Left hindlimb (tissue), 1 donor: ENCODE data around the gene PPFIA4.
"Not testable (repeated sequence)": the region's sequence is repeated elsewhere in the genome, so short reads cannot be mapped to it uniquely, and the experiment has no call there.

Experiments
- DNase-seq: peaks from one replicate; pipeline ENCODE4 v3.0.0-alpha.2; 2018

Gene PPFIA4

GRCh38 chr1:203026031-203026665 lies at the start of gene PPFIA4:
TSS of gene PPFIA4 (plus strand) at chr1:203026491. CDS start at chr1:203039009, 12,518 bp downstream.
- peak; percentile 93 for DNase-seq

GRCh38 chr1:202976633-202977032 lies 49.7 kb upstream of the PPFIA4 start:
- no peak for DNase-seq

DNA sequence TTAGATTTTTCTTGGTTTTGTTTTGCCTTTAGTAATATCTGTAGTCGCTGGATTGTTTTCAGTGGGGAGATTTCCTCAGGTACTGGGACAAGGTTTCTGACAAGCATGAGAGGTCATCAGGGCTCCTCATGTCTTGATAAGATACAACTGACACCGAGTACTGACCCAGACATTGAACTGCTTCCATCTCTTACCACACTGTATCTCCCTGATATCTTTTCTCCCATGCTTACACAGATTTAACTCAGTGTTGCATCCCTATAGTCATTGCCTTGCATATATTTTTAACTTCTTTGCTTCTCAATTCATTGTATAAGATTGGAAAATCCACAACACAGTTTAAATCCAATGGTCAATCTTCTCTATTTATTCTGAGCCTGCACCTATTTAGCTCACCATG lies 46.8 kb upstream of the PPFIA4 start:
- DNase-seq, result no peak

- DNase-seq, result no peak
These were observed 44.4 kb upstream of the PPFIA4 start for GRCh38 chr1:202981939-202982338.

DNA sequence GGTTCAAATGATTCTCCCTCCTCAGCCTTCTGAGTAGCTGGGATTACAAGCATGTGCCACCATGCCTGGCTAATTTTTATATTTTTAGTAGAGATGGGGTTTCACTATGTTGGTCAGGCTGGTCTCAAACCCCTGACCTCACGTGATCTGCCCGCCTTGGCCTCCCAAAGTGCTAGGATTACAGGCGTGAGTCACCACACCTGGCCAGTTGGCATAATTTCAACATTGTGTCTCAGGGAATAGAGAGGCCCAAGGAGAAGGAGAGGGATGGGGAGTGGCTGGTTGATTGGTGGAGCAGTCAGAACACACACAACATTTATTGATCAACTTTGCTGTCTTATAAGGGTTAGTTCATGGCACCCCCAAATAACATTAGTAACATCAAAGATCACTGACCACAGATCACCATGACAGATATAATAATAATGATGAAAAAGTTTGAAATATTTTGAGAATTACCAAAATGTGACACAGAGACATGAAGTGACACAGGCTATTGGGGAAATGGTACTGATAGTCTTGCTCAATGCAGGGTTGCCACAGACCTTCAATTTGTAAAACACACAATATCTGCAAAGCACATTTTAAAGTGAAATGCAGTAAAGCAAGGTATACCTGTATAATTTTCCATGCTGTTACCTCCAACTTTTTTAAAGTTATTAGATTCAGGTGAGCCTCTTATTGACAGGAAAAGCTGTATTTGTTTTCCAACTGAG lies 43.4 kb upstream of the PPFIA4 start:
- DNase-seq, result no peak

GRCh38 chr1:202986120-202986519 lies 40.2 kb upstream of the PPFIA4 start:
- DNase-seq, result not testable (repeated sequence)

GRCh38 chr1:202987255-202987654 lies 39.0 kb upstream of the PPFIA4 start:
- no peak for DNase-seq

DNA sequence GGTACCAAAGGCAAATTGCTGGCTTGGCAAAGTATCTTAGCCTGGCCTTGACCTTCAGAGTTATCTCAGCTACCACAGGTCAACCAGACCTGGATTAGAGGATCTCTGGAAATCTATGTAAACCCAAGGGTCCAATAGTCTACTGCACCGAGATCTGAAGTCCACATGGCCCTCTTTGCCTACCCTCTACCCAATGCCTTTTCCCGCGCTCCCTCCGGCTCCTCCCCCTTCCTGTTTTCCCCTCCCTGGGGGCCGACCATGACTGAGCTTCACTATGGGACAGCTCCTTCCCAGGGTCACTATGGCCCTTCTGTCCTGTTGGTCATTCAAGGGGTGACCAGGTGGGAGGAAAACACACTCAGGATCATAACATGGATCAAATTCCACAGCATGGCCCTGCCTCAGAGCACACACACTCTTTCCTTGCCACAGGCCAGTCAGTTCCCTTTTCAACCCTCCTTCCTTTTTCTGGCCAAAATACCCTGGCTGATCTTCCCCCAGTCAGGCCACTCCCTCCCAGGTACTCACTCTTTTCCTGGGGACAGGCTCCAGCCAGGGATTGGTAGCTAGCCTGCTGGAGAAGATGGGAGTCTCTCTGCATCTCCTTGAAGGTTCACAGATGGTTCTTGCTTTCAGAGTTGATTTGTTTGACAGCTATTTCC lies 38.2 kb upstream of the PPFIA4 start:
- no peak for DNase-seq

GRCh38 chr1:202989879-202990278 lies 36.4 kb upstream of the PPFIA4 start:
- no peak for DNase-seq

DNA sequence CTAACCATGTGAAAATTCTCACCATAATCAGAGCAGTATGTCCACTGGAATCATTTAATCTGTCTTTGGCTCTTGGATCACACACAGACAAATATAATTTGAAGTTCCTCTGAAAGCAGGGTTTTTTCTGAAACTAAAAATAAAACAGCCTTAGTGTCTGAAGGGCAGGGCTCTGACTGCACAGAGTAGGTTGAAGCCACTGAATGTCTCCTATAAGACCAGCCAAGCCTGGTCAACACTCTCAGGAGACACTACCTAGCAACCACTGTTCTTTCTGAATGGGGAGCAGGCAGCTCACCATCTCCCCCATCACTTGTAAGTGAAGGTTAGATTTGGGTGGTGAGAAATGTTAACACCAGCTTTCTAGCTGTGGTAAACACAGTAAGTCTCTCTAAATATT lies 35.2 kb upstream of the PPFIA4 start:
- DNase-seq, result no peak

- DNase-seq, result no peak
These were observed 31.5 kb upstream of the PPFIA4 start for GRCh38 chr1:202994756-202995155.

DNA sequence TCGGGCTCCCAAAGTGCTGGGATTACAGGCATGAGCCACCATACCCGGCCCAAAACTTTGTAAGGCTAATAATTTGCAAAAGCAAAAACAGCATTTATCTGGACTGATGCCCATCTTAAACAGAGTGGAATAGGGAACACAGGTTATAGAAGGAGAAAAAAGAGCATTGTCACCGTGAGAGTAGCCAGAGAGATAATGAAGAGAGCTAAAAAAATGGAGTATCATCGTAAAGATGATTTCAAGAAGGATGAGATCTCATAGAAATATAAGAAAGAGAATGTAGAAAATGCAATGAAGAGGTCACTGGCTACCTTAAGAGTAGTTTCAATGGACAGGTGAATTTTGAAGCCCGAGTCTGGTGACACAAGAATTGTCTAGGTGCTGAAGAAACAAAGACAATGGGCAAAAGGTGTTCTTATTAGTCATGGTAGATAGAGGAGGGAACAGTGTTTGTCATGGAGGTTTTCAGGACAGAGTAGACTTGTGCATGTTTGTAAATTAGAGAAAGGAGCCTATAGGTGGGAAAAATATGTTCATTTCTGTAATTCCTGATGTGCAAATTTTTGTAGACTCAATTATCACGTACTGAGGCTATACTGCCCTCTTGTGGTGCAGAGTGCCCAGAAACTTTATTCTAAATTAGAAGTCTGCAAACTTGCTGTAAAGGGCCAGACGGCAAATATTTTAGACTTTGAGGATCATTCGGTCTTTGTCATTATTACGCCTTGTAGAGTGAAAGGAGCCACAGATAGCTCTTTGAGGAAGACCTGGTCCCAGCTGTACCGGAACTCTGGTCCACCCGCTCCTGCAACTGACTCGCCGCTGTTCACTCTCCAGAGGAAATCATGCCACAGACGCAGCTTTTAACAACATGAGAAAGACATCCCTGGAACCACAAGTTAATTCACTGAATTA lies 27.2 kb upstream of the PPFIA4 start:
- no peak for DNase-seq

DNA sequence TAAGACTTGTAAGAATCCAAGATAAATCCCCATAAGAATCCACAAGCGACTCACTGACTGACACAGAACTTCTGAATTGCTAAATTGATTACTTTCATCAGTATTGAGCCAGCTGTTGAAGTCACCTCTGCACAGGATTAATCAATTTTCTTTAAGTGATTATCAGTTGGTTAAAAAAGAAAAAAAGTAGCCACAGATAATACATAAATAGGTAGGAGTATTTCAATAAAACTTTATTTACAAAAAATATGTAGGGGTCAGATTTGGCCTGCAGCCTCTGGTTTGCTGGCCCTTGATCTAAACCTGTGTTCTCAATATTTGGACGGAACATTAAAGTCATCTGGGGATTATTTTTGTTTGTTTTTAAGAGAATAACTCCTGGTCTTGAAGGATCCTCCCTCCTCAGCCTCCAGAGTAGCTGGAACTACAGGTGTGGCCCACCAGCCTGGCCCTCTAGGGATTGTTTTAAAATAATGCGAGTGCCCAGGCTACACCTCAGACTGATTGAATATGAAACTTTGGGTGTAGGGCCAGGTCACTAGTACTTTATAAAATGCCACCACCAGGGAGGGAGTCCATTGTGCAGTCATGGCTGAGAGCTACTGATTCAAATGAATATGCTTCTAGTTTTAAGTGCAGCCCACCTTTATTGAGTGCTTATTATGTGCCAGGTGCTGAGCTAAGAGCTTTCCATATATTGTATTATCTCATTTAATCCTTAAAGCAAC lies 25.9 kb upstream of the PPFIA4 start:
- no peak for DNase-seq

DNA sequence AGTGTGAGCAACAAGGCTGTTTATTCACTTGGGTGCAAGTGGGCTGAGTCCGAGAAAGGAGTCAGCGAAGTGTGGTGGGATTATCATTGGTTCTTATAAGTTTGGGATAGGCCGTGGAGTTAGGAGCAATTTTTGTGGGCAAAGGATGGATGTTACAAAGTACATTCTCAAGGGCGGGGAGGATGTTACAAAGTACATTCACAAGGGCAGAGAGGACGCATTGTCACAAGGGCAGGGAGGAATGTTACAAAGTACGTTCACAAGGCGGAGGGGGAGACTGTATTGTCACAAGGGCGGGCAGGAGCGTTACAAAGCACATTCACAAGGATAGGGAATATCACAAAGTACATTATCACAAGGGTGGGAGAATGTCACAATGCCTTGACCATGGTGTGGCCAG lies 24.3 kb upstream of the PPFIA4 start:
- no peak for DNase-seq

GRCh38 chr1:203002951-203003350 lies 23.3 kb upstream of the PPFIA4 start:
- no peak for DNase-seq

DNA sequence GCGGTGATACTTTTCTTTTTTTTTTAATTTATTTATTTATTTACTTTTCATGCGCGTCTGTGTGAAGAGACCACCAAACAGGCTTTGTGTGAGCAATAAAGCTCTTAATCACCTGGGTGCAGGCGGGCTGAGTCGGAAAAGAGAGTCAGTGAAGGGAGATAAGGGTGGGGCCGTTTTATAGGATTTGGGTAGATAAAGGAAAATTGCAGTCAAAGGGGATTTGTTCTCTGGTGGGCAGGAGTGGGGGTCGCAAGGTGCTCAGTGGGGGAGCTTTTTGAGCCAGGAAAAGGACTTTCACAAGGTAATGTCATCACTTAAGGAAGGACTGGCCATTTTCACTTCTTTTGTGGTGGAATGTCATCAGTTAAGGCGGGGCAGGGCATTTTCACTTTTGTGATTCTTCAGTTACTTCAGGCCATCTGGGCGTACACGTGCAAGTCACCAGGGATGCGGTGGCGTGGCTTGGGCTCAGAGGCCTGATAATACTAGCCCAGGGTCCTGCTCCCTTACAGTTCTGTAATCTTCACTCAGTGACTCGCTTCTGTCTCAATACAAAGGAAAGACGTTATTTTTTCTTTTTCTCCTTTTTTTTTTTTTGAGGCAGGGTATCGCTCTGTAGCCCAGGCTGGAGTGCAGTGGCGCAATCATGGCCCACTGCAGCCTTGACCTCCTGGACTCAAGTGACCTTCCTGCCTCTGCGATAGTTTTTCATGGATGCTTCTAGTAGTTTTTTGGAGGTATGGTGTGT lies 20.7 kb upstream of the PPFIA4 start:
- DNase-seq, result not testable (repeated sequence)

GRCh38 chr1:203006948-203007871 lies 19.1 kb upstream of the PPFIA4 start, which contains the start of gene TMEM183A:
TSS of gene TMEM183A (plus strand) at chr1:203007374. CDS start at chr1:203007466, 92 bp downstream.
- peak; percentile 97 for DNase-seq

- DNase-seq, result no peak
These were observed 17.1 kb upstream of the PPFIA4 start for GRCh38 chr1:203009185-203009584.

DNA sequence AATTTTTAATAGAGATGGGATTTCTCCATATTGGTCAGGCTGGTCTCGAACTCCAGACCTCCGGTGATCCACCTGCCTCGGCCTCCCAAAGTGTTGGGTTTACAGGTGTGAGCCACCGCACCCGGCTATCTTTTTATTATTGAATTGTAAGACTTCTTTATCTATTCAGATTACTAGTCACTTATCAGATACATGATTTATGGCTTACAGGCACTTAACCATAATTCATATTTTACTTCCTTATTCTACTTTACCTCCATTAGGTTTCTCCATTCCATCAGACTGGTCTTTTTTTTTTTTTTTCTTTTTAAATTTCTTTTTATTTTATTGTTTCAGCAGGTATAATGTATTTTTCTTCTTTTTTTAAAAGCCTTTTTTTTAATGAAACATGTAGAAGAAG lies 14.7 kb upstream of the PPFIA4 start:
- DNase-seq, result no peak

DNA sequence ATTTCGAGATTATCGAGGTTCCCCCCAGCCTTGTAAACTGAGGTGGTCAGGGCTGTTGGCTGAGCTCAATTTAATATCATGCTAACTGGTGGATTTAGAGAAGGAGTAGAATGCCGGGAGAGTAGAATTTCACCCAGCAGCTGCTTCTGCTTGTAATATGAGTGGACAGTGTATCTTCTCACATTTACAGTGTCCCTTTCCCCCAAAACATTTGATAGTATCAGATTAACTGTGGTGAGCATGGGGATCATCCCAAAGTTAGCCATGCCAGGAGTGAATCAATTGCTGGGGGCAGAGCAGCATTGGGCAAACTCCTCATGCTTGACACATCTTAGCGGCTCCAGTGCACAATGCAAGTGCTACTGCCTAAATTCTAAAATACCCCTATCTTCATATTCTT lies 9.2 kb upstream of the PPFIA4 start:
- no peak for DNase-seq
